Heart left ventricle (tissue), 16 donors: ENCODE data around the gene ACSF3. TPM values are rescaled to one million over a fixed set of nuclear protein-coding genes. Genes with fewer than 3 reads are reported as not detected.
A peak's percentile ranks its signal among the peaks of the same experiment; 100 is the strongest.

ENCODE experiments used
- ATAC-seq, 4 donors: fragments of 200-7000 bp; cut with Tn5 transposase; one replicate each; pipeline ENCODE4 v1.9.1; 2020 to 2022; ENCODE audit warnings: moderate library complexity in 4 of 4, mild to moderate bottlenecking in 3 of 4, moderate number of reproducible peaks in 1 of 4
- DNase-seq, 5 donors: peaks; one replicate each; pipeline ENCODE4 v3.0.0-alpha.2; 2020
- H3K27ac ChIP-seq, 12 donors: fragments of 200-600 bp; sonication (generic) in 4 of 12; one replicate each; pipeline versions ENCODE4 v1.5.0 to v1.8.0; 2016 to 2022; ENCODE audit warnings: mild to moderate bottlenecking in 2 of 12
- H3K27me3 ChIP-seq, 9 donors: fragments of 200-600 bp; sonication (generic) in 2 of 9; one replicate each; pipeline versions ENCODE4 v1.5.1 to v1.8.0; 2016 to 2022; ENCODE audit warnings: mild to moderate bottlenecking in 3 of 9
- H3K36me3 ChIP-seq, 9 donors: fragments of 200-600 bp; sonication (generic) in 2 of 9; one replicate each; pipeline versions ENCODE4 v1.5.0 to v1.8.0; 2018 to 2022; ENCODE audit warnings: mild to moderate bottlenecking in 2 of 9
- H3K4me1 ChIP-seq, 12 donors: fragments of 200-600 bp; sonication (generic) in 4 of 12; one replicate each; pipeline versions ENCODE4 v1.5.0 to v1.8.0; 2016 to 2022; ENCODE audit warnings: mild to moderate bottlenecking in 3 of 12
- H3K4me3 ChIP-seq, 12 donors: fragments of 200-600 bp; sonication (generic) in 4 of 12; one replicate each; pipeline versions ENCODE4 v1.5.0 to v1.8.0; 2017 to 2022; ENCODE audit warnings: mild to moderate bottlenecking in 9 of 12, moderate library complexity in 4 of 12
- H3K9me3 ChIP-seq, 12 donors: fragments of 200-600 bp; sonication (generic) in 4 of 12; one replicate each; pipeline versions ENCODE4 v1.5.0 to v1.8.0; 2016 to 2022; ENCODE audit warnings: mild to moderate bottlenecking in 1 of 12
- CTCF ChIP-seq, 12 donors: fragments of 200-600 bp; sonication (generic) in 4 of 12; IDR thresholded peaks; one replicate each; pipeline versions ENCODE4 v1.5.0 to v1.8.0; 2018 to 2022; ENCODE audit warnings: antibody characterized with exemption in 12 of 12, mild to moderate bottlenecking in 5 of 12
- POLR2A ChIP-seq, 2 donors: fragments of 450-650 bp; IDR thresholded peaks; one replicate each; pipeline ENCODE4 v1.6.1; 2017; ENCODE audit warnings: antibody characterized with exemption in 2 of 2, mild to moderate bottlenecking in 2 of 2, moderate library complexity in 2 of 2
- WGBS, 4 donors: extraction: QIAGEN DNeasy Blood & Tissue Kit in 2 of 4; methylation state at CpG; one replicate each; pipeline versions ENCODE4 v1.1.5 to v1.1.7; 2013 to 2018; 5-methylcytosine and 5-hydroxymethylcytosine counted together
- intact Hi-C, 10 donors: fragments of 100-400 bp; cut with DNase I; formaldehyde crosslinking; loops; one replicate each; pipeline versions ENCODE4 v1.11.1 to v1.14.2; 2022
- polyA plus RNA-seq, 2 donors: library from polyadenylated mRNA; stranded (reverse); fragments of 200-250 nt; gene quantifications; one replicate each; pipeline ENCODE4 v1.2.3, GENCODE V29; 2013
- total RNA-seq, 9 donors: library from RNA; depleted of rRNA in 2 of 9; stranded (reverse); fragments of >200 nt in 2 of 9; fragmentation: NEBNext Ultra II Directional in 3 of 9; extraction: Animal tissue kit (Norgen Biotek cat#: 25700) in 3 of 9; gene quantifications; one replicate each; pipeline versions ENCODE4 v1.1.0 to v1.2.4, GENCODE V29; 2016 to 2023
- donor health status: ischemic (EF 13 %, LVEDD 7.1; RV severe dilation, severe dysfunction).
- donor health status: healthy with polysubstance abuse.
- donor health status: DM: no; HTN: yes; CAD: no.
- donor health status: DM: no; HTN: no; CAD: no.
- donor health status: ischemic (EF 25% LVEDD 6.9; RV normal size, moderate dysfunction).
- donor health status: ischemic (EF 25% LVEDD 5.7; RV mildly dilated, moderate dysfunction).
- donor health status: healthy.
- donor health status: DM: yes; HTN: yes; CAD: no.
- donor health status: ischemic (EF 35%, LVEDD 5.7; RV mildly dilated, moderate dysfunction).
- donor health status: nonischemic (EF 11% LVEDD 7.7; RV severe dilation, severe dysfunction).
- donor health status: DM: yes; HTN: yes; CAD: no.
- donor health status: PGD.
- donor health status: ischemic (EF 29% LVEDD 5.4; RV normal size, mild dysfunction).
- donor health status: nonischemic (EF 23%, LVEDD 6.1; RV moderate dilation, normal function).

Gene ACSF3
- total and polyA plus RNA-seq, 11 donors: 10.3 to 26.3 (median 19.3) TPM

GRCh38 chr16:89098767-89099430, 5.2 kb downstream of the ACSF3 start:
- peaks cover 6 to 57% (median 16%) of the 10 kb centered on the region in 12 donors for H3K4me1 ChIP-seq
- H3K36me3 ChIP-seq: peaks cover 0 to 44% (median 33%) of the 10 kb centered on the region in 9 donors
- no peak for ATAC-seq
- no peak overlapping the region for H3K27ac ChIP-seq
- H3K9me3 ChIP-seq: no peaks in the 10 kb centered on the region
- WGBS, 4 donors: 87 to 89% (median 88%) methylated on average over 26 of the region's 26 CpGs
- intact Hi-C loops: loop anchor here in 7 of 10 donors (10.0 kb wide), 2 partner anchors 154 to 284 kb away; partner anchors contain the start of gene APRT (in 3 of the 7)
- no peak for DNase-seq
- H3K27me3 ChIP-seq: no peaks in the 10 kb centered on the region
- no peak overlapping the region for H3K4me3 ChIP-seq
- TF ChIP-seq POLR2A (IDR thresholded peaks at IDR 0.05): no peak
- TF ChIP-seq CTCF (IDR thresholded peaks at IDR 0.05): no peak

GRCh38 chr16:89099905-89100304, 6.3 kb downstream of the ACSF3 start:
- Histone ChIP-seq H3K4me3 (no peak overlapping the region), H3K27ac (peak overlapping the region in 1 of 12 donors; percentile 20), H3K27me3 (no peaks in the 10 kb centered on the region), H3K9me3 (no peaks in the 10 kb centered on the region), H3K4me1 (peaks cover under 1 to 49% (median 8%) of the 10 kb centered on the region in 12 donors), H3K36me3 (peaks cover 0 to 54% (median 42%) of the 10 kb centered on the region in 9 donors)
- ATAC-seq (no peak), DNase-seq (no peak)
- TF ChIP-seq CTCF (IDR thresholded peaks at IDR 0.05) (no peak), POLR2A (IDR thresholded peaks at IDR 0.05) (no peak)
- WGBS, 4 donors: 68 to 72% (median 71%) methylated on average over 11 of the region's 11 CpGs
- intact Hi-C loops: loop anchor here in 7 of 10 donors (10.0 kb wide), 4 partner anchors 55 to 285 kb away; partner anchors contain the start of genes APRT (in 3 of the 7) and ZNF778 (in 1 of the 7)

- no peak for ATAC-seq
- Histone ChIP-seq H3K36me3 (peaks cover 0 to 63% (median 48%) of the 10 kb centered on the region in 9 donors), H3K9me3 (no peaks in the 10 kb centered on the region), H3K27ac (no peak overlapping the region), H3K27me3 (no peaks in the 10 kb centered on the region), H3K4me3 (no peak overlapping the region), H3K4me1 (peaks cover 0 to 40% (median under 1%) of the 10 kb centered on the region in 12 donors)
- no peak for TF ChIP-seq CTCF (IDR thresholded peaks at IDR 0.05)
- 87 to 94% (median 90%) methylated on average over 20 to 42 of the region's 42 CpGs for WGBS, 4 donors
- DNase-seq: peak in 1 of 5 donors; percentile 46
- intact Hi-C loops: loop anchor here in 2 of 10 donors (10.0 kb wide), 2 partner anchors 56 to 114 kb away; partner anchors contain the start of gene ZNF778 (in 1 of the 2)
Measured at GRCh38 chr16:89100601-89101302, 7.1 kb downstream of the ACSF3 start.
